CD4-positive, alpha-beta T cell treated with Interleukin-15 for 4 hours (primary cell): ENCODE results near the gene FRMD1.

Experiments
- DNase-seq: peaks from one replicate; pipeline ENCODE4 v3.0.0-alpha.2; 2020; ENCODE audit warnings: low spot score

FRMD1 gene

DNA sequence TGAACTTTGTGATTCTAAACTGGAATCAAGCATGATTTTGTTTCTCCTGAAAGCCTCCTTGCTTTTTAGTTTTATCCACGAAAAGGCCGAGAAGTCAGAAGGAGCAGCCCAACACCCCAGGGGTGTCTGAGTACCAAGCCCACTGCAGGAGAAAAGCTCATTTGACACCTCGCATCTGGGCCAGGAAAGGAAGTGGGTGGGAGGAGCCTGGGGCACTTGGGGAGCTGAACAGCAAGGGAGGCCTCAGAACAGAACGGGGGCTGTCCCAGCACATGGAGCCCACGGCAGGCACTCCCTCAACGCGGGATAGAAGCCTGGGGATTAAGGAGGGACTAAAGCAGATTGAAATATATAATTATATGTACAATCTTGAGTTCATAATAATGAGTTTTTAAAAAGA lies 75.0 kb downstream of the FRMD1 start:
- no peak for DNase-seq
